Subcutaneous adipose tissue (tissue), 4 donors: ENCODE results near the gene MTAP. TPM values are rescaled to one million over a fixed set of nuclear protein-coding genes. Genes with fewer than 3 reads are reported as not detected.

Source experiments
- total RNA-seq, 4 donors: library from RNA; depleted of rRNA; stranded (reverse); fragments of >200 nt; gene quantifications; one replicate each; pipeline ENCODE4 v1.1.0, GENCODE V29; 2016
- TF ChIP-seq, protein P1 (sequence below): fragments of 450-650 bp; IDR thresholded peaks from one replicate; pipeline ENCODE4 v1.5.1; 2016; ENCODE audit warnings: low read depth, mild to moderate bottlenecking, control low read depth, antibody characterized with exemption, moderate library complexity

MTAP gene
- total RNA-seq, 4 donors from 2014 or later, result 17.7 to 22.8 (median 20.6) TPM

DNA sequence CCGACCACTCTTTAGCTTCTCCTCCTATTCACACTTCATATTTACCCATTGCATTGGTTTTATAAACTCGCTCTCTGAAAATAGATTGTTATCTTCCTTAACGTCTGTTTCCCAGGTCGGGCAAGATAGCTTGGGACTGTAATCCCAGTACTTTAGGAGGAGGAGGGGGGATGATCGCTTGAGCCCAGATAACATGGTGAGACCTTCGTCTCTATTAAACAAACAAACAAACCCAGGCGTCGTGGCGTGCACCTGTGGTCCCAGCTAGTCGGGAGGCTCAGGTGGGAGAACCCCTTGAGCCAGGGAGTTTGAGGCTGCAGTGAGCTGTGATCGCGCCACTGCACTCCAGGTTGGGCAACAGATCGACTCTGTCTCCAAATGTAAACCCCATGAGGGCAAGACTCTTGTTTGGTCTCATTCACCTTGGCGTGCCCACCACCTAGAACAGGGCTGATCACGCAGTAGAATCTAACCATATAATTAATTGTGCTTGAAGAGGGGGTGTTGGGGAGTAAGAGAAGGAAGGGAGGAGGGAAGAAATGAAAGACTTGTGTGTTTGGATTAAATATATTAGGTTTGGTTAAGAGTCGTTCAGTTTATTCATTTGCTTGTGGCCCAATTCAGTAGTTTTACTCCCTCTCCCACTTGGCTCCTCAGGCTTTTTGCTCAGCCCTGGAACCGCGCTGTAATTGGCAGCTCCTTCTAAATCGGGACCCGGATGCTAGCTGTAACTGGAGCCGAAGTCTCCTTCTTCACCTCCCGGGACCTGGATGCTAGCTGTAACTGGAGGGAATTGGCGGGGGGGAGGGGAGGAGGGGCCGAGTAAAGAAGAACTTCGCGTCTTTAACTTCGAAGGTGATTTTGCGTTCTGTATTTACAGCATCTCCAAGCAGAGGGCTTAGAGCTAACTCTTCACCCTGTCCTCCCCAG lies 166.8 kb downstream of the MTAP start:
- TF ChIP-seq, protein P1, sequence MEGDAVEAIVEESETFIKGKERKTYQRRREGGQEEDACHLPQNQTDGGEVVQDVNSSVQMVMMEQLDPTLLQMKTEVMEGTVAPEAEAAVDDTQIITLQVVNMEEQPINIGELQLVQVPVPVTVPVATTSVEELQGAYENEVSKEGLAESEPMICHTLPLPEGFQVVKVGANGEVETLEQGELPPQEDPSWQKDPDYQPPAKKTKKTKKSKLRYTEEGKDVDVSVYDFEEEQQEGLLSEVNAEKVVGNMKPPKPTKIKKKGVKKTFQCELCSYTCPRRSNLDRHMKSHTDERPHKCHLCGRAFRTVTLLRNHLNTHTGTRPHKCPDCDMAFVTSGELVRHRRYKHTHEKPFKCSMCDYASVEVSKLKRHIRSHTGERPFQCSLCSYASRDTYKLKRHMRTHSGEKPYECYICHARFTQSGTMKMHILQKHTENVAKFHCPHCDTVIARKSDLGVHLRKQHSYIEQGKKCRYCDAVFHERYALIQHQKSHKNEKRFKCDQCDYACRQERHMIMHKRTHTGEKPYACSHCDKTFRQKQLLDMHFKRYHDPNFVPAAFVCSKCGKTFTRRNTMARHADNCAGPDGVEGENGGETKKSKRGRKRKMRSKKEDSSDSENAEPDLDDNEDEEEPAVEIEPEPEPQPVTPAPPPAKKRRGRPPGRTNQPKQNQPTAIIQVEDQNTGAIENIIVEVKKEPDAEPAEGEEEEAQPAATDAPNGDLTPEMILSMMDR, result no peak

GRCh38 chr9:21969951-21970799 lies 167.7 kb downstream of the MTAP start:
- TF ChIP-seq, protein P1, result no peak

- TF ChIP-seq, protein P1, result no peak
These were observed 168.6 kb downstream of the MTAP start for GRCh38 chr9:21970800-21971640.

DNA sequence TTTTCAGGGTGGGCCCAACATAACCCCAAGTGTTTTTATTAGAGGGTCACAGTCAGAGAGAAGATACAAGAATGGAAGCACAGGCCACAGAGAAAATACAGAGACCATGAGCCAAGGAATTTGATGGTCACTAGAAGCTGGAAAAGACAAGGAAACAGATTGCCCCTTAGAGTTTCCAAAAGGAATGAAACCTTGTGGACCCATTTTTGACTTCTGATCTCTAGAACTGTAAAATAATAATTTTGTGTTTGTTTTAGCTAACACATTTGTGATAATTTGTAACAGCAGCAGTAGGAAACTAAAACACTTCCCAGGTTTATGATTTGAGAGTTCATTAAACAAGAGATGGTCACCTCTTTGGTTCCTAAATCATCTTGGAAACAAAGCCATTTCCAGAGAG lies 169.9 kb downstream of the MTAP start:
- TF ChIP-seq, protein P1, result no peak

DNA sequence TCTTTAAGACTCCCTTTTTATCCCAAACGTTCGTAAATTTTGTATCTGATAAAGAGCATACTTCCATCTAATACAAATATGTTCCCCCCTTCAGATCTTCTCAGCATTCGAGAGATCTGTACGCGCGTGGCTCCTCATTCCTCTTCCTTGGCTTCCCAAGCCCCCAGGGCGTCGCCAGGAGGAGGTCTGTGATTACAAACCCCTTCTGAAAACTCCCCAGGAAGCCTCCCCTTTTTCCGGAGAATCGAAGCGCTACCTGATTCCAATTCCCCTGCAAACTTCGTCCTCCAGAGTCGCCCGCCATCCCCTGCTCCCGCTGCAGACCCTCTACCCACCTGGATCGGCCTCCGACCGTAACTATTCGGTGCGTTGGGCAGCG lies 171.9 kb downstream of the MTAP start:
- TF ChIP-seq, protein P1, result no peak

DNA sequence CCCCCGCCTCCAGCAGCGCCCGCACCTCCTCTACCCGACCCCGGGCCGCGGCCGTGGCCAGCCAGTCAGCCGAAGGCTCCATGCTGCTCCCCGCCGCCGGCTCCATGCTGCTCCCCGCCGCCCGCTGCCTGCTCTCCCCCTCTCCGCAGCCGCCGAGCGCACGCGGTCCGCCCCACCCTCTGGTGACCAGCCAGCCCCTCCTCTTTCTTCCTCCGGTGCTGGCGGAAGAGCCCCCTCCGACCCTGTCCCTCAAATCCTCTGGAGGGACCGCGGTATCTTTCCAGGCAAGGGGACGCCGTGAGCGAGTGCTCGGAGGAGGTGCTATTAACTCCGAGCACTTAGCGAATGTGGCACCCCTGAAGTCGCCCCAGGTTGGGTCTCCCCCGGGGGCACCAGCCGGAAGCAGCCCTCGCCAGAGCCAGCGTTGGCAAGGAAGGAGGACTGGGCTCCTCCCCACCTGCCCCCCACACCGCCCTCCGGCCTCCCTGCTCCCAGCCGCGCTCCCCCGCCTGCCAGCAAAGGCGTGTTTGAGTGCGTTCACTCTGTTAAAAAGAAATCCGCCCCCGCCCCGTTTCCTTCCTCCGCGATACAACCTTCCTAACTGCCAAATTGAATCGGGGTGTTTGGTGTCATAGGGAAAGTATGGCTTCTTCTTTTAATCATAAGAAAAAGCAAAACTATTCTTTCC lies 172.4 kb downstream of the MTAP start:
- TF ChIP-seq, protein P1, result no peak
